MM.1S (cell line): ENCODE results near the gene MIB2.

Experiments
- EZH2phosphoT487 ChIP-seq: fragments of 300-600 bp; sonication (generic); IDR thresholded peaks from 2 replicates; pipeline ENCODE4 v1.6.1; 2018; ENCODE audit warnings: antibody characterized with exemption, low read length
- TF ChIP-seq, protein P1 (sequence below): fragments of 300-600 bp; sonication (generic); IDR thresholded peaks from 2 replicates; pipeline ENCODE4 v1.5.1; 2016; ENCODE audit warnings: antibody characterized with exemption, low read length, mixed read lengths

- TF ChIP-seq, protein P1, sequence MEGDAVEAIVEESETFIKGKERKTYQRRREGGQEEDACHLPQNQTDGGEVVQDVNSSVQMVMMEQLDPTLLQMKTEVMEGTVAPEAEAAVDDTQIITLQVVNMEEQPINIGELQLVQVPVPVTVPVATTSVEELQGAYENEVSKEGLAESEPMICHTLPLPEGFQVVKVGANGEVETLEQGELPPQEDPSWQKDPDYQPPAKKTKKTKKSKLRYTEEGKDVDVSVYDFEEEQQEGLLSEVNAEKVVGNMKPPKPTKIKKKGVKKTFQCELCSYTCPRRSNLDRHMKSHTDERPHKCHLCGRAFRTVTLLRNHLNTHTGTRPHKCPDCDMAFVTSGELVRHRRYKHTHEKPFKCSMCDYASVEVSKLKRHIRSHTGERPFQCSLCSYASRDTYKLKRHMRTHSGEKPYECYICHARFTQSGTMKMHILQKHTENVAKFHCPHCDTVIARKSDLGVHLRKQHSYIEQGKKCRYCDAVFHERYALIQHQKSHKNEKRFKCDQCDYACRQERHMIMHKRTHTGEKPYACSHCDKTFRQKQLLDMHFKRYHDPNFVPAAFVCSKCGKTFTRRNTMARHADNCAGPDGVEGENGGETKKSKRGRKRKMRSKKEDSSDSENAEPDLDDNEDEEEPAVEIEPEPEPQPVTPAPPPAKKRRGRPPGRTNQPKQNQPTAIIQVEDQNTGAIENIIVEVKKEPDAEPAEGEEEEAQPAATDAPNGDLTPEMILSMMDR: peak; percentile 45
- no peak for TF ChIP-seq EZH2phosphoT487
Observed at GRCh38 chr1:1665815-1666251, 50.5 kb downstream of the MIB2 start.
